ENCODE measurements around the gene CACNA2D1.

DNA sequence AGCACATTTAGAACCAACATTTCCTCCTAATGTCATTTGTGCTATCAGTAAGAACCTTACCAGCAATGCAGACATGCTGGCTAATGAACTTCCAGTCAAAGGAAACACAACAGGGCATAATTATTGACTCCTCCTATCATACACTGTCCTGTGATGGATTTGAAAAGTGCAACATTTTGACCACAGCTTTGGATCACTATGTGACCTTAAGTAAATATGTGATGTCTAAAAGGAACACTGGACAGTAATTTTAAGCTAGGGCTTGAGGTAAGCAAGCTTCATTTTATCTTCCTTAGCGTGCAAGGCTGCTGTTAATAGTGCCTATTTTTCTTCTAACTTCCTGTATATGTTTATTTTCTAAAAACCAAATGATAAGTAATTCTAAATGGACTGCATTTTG lies 433.2 kb downstream of the CACNA2D1 start:
- no peak for TF ChIP-seq ELF4 (IDR thresholded peaks at IDR 0.05)
- TF ChIP-seq FOXM1 (IDR thresholded peaks at IDR 0.05; ENCODE audit: borderline replicate concordance) = no peak
- TF ChIP-seq SP1 (IDR thresholded peaks at IDR 0.05) = no peak
- no peak for TF ChIP-seq HDGF (IDR thresholded peaks at IDR 0.05; ENCODE audit: borderline replicate concordance)
